ENCODE data around the gene TMTC2.

TMTC2 gene
- total RNA-seq, result 7.9 to 14.5 reads per million in 2 donors

DNA sequence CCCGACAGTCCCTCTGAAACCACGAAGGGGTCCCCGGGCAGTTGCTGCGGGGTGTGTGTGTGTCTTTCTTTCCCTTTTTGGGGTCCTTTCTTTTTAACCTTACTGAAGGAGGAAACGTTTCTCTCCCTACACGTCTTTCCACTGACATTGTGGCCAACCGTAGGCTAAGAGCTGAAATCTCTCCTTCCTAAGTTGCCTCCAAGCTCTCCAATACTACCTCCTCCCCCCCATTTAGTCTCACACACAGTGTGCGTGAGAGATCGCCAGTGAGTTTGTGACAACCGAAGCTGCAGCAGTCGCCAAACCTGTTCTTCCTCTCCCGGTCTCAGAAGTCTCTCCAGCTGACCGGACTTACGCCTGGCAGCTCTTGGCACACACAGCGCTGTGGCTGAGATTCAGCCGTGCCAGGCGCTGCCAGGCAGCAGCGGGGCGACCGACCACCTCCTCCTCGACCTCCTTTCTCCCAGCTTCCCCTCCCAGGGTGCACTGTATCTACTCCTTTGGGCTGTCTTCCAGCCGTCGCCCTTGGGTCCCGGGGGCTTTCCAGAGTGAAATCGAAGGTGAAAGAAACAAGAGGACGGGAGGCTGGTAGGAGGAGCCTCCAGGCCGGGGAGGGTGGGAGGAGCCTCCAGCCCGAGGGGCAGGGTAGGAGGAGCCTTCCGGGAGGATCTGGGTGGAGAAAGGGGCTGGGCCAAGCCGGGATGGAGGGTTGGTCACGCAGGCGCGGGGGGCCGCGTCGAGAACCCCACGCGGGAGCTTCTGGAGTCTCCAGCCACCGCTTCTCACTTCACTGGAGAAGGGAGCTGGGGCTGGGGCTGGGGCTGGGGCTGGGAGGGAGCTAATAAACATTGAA is at the start of gene TMTC2:
TMTC2 (plus strand) TSS at position 739 of the 853 bp plus-strand sequence.
- peak; percentile 85 for DNase-seq

DNA sequence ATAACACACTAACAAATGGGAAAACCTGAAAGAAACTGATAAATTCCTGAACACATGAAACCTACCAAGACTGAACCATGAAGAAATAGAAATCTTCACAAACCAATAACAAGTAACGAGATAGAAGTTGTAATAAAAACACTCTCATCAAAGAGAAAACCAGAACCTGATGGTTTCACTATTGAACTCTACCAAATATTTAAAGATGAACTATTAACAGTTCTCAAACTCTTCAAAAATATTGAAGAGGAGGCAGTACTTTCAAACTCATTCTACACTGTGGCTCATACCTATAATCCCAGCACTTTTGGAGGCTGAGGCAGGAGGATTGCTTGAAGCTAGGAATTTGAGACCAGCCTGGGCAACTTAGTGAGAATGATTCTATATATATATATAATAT is 48.4 kb upstream of the TMTC2 start:
- DNase-seq, result no peak

DNA sequence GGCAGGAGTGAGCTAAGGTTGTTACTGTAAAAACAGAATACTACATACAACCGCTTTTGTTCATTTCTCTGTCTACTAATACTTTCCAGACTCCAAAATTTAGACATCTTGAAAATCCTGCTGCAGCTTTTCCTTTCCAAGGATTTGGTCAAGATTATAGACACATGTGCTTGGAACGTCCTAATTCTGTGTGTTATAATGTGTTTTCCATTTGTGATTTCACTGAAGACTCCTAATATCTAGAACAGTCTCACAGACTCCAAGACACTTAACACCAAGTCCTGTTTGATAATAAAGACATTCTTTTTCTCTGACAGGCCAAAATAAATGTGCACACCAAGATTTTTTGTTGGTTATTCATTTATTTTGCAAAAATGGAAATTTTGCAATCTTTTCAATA is 41.8 kb upstream of the TMTC2 start:
- DNase-seq, result no peak

DNA sequence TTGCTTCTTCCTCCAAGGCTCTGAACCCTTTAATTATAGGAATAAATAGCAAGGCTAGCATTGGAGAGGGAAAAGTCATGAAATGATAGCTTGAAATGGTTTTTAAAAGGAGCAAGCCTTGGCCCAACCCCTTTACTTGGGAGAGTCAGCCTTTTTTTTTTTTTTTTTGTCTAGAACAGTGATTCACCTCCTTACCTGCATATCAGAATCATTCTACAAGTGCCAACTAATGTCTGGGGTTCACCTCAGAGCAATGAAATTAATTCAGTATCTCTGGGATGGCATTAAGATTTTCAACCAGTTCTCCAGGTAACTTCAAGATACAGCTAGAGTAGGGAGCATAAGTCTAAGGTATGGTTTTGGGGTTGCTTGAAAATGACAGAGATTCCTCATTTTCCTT is 41.3 kb upstream of the TMTC2 start:
- no peak for DNase-seq

DNA sequence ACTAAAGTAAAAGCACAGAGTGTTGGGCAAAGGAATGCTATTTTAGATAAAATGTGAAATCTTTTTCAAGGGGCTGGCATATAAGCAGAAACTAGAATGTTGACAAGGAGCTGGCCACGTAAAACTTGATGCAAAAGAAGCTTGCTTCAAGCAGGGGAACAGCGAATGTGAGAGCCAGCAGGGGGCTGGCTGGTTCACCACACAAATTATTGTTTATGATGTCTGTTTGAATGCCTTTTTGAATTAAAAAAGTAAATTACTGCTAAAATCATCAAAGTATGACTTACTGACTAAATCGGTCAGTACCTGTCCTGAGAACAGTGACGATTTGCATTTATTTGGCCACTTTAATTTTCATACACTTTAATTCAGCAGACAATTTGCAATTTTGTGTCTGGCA is 38.9 kb upstream of the TMTC2 start:
- no peak for DNase-seq

DNA sequence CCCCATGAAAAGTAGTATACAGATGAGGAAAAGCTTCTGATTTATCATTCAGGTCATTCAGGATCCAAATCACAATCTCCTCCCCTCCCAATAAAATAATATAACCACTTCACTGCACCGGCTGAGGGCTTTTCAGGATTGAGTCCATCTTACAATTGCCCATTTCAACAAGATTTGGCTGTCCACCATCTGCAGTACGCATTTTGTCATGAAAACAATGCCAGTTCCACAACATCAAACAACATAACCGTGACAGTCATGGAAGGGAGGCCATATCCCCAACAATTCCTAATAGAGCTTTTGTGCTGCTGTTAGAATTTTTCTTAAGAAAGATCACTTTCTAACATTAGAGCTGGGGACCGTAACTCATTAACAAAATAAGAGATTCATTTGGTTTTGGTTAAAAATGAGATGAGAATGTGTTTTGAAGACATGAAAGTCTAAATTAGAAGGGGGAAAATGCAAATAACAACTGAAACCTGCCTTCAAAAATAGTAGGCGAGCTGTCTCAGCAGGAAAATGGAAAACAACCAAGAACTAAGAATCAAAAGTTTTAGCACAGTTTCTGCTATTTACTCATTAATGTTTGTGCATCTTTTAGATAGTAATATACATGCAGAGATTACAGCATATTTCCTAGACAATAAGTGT is 38.3 kb upstream of the TMTC2 start:
- no peak for DNase-seq

DNA sequence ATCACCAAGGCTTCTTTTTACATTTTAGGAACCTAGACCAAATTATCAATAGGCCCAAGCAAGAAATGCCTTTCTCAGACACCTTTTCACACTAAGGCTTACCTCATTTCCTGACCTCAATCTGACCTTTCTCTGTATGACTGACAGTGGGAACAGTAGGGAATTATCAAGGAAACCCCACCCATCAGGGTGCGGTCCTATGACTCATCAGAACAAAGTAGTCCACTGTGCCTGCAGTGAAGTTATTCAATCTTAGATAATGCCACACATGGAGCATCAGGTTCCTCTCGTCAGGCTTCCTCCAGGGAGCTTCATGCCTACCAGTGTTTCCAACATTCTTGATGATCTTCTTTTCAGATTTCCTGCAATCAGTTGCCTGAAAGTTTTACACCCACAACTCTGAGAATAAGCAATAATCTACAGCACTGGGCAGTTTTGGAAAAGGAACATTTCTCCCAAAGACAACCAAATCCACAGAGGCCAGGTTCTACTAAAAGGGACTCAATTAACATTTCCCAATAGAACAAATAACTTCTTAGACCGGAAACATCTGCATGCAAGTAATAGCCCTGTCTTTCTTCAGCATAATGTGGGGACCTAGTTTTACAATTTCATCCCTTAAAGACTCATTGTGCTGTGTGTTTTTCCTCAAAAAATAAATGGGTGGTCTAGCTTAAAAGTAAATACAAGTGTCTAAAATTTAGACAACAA is 35.9 kb upstream of the TMTC2 start:
- no peak for DNase-seq

DNA sequence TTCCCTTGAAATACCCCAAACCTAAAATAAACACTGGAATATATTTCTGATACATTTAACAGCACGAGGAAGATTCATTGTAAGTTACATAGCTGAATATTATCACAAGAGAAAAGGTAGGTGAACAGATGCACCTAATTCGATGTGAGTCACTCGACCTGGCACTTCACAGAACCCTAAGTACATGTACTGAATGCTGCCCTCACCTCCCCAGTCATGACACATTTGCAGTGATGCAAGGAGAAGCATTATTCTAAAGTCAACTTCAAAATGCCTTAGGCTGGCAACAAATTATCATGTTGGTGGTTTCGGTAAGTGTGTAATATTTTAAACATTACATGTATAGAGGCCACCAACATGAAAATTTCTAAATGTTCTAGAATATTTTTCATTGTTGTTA is 35.2 kb upstream of the TMTC2 start:
- DNase-seq, result no peak

DNA sequence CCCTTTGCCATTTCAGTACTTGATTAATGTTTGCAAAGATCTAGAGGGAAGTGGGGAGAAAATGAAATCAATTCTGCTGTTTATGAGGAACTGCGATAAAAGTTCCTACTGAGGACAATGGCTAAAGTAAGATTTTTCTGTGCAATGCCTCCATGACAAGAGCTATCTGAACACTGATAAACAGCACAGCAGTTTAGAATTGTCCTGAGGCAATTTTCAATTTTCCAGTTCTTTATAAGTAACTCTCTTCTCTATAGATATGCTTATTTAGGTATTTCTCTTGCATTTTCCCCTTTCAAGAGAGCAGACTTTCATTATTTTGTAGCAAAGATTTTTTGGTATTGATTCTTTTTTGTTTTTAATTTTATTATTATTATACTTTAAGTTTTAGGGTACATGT is 34.6 kb upstream of the TMTC2 start:
- DNase-seq, result no peak

DNA sequence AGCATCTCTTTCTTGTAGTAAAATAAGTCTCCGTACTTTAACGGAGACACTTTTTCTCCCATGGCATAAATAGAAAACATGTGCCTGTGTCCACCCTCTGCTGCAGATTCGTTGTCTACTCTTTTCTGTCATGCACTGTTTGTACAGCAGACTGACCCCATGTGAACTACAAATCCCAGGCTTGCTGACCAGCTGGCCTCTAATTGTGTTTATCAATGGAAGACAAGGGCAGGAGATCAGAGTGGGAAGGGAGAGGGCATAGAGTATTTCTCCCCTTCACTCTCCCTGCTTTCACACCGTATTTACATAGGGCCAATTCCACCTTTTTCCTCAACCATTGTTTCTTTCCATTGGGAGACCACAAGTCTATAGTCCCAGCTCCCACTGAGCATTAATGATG is 31.0 kb upstream of the TMTC2 start:
- DNase-seq, result no peak

DNA sequence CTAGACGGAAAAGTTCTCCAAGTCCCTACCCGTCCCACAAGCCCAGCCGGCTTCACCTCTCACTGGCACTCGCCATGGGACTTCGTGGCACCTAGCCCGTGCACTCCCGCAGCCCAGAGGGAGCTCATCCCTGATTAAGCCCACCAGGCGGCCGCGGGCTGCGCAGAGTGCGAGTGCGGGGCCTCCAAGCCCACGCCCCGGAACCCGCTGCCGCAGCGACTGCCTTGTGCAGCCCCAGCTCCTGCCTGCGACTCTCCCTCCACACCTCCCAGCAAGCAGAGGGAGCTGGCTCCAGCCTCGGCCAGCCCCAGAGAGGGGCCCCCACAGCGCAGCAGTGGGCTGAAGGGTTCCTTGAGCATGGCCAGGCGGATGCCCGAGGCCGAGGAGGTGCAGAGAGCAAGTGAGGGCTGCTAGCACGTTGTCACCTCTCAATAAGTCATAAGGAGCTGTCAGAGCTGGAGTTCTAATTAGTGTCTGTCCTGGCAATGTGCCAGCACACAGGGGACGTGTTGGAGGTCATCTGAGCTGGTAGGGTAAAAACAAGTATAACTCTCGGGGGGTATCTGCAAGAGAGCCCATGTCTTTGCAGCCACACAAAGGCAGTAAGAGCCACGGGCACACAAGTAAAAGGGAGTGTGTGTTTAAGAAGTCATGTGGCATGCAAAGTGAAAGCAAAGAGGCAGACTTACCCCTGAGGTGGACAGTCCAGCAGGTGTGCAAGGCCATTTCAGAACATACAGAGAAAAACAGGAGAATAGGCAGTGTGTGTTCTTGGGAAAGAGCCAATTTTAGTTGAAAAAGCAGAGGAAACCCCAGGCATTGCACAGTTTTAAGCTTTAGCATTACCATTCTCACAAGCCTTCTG is 27.1 kb upstream of the TMTC2 start:
- no peak for DNase-seq

DNA sequence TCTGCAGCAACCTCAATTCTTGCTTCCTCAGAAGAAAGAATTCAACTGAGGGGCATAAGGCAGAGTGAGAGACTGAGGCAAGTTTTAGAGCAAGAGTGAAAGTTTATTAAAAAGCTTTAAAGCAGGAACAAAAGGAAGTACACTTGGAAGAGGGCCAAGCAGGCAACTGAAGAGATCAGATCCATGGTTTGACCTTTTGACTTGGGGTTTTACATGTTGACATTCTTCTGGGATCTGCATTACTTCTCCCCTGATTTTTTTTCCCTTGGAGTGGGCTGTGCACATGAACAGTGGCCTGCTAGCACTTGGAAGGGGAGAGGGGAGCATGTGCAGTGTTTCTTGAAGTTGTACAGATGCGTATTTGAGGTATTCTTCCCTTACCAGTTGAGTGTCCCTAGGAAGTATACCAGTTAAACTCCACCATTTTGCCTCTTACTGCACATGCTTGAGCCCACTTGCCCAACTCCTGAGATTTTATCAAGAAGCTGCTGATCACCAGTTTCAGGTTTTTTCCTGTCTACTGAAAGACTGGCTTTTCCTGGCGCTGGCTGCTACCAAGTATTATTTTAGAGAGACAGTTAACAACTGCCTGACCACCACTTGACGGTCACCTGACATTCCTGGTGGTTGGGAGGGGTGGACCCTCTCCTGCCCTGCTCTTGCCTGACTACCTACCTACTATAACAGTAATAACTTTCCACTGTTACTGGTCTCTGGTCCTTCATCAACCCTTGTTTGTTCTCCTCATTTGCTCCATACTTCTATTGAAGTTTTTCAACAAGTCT is 26.0 kb upstream of the TMTC2 start:
- DNase-seq, result no peak

DNA sequence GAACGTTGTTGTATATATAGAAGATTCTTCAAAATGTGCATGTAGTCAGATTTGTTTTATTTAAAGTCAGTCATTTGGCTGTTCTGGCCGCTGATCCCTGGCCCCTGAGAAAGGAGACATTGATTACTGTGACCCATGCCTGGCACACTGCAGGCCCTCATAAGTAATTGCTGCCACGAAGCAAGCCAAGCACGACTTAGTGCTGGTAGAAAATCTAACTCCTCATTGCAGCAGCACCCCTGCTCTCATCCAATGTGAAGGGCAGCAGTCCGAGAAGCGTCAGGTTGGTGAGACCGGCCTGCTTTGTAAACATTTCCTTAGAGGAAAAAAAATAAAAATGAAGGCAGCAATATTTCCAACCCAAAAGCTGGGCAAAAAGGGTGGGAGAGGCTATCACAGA is 22.8 kb upstream of the TMTC2 start:
- DNase-seq, result no peak

DNA sequence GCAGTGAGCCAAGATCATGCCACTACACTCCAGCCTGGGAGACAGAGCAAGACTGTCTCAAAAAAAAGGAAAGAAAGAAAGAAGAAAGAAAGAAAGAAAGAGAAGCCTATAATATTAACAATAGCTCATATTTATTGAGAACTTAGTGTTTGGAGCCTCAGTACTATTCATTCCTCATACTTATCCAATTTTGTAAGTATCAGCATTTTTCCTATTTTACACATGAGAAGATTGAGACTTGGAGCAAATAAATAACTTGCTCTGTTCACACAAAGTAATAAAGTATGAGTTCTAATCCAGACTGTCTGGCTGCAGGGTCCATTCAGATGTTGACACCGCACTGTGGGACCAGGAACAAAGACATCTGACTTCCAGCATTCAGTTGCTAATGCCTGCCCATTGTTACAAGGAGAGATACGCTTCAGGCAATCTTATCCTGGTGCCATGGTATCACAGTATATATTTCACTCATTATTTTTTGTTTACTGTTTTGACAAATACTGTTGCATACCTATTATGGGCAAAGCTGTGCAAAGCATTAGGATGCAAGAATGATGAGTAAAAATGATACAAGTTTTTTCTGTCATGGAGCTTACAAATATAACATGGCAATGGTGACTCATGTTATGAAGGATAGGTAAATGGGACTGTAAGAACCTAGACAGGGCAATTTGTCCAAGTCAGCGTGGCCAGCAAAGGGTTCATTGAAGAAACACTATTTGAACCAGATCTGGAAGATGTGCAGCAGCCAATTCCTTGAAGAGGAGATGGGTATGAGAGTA is 21.4 kb upstream of the TMTC2 start:
- DNase-seq, result no peak

DNA sequence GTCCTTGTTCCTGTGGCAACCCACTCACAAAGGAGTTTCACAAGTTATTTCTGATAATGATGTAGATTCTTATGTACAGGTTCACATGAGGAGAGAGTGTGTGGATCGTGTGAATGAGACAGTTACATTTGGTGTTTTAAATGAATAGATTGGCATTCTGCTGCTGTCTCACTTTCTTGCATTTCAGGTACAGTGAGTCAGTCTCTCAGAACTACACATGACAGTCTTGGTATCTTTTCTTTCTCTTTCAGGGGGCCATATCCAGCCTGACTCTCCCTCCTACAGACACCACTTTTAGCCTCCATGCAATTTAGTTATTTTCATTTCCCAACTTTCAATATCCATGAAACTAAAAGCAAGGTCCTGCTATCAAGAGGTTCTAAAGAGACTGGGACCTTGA is 19.9 kb upstream of the TMTC2 start:
- DNase-seq, result no peak

DNA sequence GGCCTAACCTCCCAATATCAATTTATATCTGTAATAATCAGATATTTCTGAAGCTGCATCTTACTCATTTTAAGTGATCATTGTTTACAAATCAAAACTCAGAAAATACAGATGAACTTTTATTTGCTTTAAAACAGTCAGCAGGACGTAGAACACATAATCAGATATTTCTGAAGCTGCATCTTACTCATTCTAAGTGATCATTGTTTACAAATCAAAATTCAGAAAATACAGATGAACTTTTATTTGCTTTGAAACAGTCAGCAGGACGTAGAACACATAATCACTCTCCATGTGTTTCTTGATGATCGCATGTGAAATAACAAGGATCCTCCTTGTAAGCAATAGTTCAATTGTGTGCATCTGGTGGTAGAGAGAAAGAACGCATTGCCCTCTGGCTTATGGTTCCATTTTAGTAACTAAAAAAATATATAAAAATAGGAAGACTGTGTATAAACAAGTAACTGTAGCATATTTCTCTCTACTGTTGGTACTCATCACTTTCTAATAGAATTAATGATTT is 15.0 kb upstream of the TMTC2 start:
- DNase-seq, result no peak

DNA sequence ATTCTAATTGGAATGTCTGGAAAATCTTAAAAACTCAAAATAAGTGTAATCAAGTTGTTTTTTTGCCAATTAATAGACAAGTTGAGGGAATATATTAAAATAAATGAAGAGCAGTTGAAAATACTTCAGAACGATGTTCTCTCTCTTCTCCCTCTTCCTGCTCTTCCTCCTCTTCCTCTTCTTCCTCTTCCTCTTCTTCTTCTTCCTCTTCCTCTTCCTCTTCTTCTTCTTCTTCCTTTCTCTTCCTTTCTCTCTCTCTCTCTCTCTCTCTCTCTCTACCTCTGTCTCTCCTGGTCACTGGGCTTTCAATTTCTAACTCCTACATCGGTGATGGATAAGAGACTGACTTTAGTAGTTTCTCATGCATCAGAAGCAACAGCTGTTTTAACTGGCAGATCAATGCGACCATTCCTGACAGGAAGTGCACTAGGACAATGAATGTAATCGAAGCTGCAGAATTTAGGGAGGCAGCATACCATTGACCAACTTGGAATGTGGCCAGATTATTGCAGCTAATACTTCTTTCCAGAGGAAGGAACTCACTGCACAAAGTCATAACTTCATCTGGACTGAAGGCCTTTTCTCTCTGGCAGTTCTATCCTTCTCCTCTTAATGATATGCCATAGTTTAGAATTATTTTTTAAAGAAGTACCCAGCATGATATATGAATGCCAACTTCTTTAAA is 13.8 kb upstream of the TMTC2 start:
- no peak for DNase-seq

DNA sequence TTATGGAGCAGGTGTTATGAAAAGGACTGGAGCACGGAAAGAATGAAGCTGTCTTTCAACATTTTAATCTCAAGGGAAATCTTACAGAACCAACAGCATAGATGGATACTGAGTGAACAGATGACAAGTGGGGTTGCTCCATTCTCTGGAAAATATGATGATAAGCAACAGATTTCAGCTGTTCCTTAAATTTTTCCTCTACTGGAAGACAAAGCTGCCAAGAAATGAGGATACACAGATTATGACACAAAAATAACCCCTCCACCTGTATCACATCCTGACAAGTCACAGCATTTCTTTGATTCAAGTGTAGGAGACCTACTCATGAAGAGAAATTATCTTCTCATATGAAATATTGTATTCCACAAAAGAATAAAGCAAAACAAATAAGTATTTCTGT is 13.0 kb upstream of the TMTC2 start:
- no peak for DNase-seq

DNA sequence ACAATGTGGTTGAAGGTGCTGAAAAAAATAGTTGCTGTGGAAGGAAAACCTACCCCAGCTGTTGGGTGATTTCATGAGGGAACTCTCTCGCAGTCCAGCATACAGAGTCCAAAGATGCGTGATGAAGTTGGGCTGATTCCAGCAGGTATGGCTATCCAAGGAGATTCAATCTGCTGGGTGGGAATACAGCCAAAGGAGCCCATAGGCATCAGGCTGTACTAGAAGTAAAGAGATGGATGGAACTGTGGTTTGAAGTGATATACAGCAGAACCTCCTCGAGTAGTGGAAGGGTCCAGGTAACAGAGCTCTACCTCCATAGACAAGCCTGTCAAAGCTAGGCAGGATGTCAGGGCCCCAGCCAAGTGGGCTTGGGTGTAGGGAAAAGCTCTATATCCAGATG is 11.5 kb upstream of the TMTC2 start:
- no peak for DNase-seq

DNA sequence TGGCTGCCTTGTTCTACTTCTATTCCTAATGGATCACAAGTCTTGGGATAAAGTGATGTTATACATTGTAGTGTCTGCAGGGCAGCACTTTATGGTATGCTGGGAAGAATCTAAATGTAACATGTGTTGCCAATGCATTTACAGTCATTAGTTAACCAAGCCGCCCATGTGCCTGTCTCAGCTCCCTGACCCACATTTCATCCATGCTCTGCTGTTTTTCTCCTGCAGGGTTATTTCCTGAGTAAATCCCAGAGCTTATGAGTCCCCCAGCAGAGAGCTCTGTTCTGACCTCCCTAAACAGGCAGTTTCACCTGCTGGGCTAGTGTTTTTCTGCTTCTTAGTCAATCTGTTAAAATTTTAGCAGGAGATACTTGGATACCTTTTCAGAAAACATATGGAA is 4.4 kb upstream of the TMTC2 start:
- DNase-seq, result no peak

Data from T-helper 9 cell (primary cell).